Neural progenitor cell (in vitro differentiated cells): ENCODE results near the gene RUSC1.

Source experiments
- EZH2 ChIP-seq: fragments of 200-600 bp; sonication (generic); IDR thresholded peaks from 2 replicates; pipeline ENCODE4 v1.6.1; 2017; ENCODE audit warnings: antibody characterized with exemption, mild to moderate bottlenecking, moderate library complexity
- EZH2phosphoT487 ChIP-seq: fragments of 200-600 bp; sonication (generic); IDR thresholded peaks from 2 replicates; pipeline ENCODE4 v1.6.1; 2017; ENCODE audit warnings: antibody characterized with exemption
- TF ChIP-seq, protein P1 (sequence below): fragments of 200-600 bp; sonication (generic); IDR thresholded peaks from 2 replicates; pipeline ENCODE4 v1.5.1; 2017; ENCODE audit warnings: antibody characterized with exemption, mild to moderate bottlenecking

DNA sequence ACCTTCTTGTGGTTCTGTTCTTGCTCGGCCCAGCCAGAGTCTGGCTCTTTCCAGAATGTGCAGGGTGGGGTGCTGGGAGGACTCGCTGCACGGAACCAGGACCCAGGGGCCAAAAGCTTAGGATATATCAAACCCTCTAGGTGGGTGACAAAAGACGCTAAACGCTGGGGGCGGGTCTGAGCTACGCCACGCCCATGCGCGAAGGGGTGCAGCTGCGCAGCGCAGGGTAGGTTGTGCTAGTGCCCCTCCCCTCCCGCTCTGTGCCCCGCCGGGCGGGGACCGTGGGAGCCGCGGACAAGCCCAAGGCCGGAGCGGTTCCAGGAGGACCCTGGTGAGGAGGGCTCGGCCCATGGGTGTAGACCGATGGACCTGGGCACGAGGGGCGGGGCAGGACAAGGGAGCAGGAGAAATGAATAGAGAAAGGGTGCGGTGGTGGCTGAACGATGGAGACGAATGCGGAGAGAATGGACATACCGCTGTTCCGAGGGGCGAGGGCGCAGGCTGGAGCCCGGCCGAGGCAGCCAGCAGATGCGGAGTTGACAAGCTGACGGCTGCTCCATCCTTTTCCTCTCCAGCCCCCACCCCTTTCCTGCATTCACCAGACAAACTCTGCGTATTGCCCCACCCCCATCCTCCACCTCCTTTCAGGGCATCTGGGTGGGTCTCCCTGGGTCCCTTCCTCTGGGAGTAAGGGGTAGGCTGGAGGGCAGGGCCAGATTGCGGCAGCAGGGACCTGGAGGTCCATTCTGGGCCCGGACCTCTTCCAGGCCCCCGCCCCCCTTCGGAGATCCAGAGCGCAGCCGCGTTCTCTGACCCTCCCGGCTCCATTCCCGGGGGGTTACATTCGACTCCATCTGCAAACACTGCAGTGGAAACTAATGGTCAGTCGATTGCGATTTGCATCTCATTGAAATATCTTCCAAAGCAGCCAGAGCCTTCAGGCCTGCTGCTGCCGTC lies at the start of gene RUSC1:
- TF ChIP-seq, protein P1, sequence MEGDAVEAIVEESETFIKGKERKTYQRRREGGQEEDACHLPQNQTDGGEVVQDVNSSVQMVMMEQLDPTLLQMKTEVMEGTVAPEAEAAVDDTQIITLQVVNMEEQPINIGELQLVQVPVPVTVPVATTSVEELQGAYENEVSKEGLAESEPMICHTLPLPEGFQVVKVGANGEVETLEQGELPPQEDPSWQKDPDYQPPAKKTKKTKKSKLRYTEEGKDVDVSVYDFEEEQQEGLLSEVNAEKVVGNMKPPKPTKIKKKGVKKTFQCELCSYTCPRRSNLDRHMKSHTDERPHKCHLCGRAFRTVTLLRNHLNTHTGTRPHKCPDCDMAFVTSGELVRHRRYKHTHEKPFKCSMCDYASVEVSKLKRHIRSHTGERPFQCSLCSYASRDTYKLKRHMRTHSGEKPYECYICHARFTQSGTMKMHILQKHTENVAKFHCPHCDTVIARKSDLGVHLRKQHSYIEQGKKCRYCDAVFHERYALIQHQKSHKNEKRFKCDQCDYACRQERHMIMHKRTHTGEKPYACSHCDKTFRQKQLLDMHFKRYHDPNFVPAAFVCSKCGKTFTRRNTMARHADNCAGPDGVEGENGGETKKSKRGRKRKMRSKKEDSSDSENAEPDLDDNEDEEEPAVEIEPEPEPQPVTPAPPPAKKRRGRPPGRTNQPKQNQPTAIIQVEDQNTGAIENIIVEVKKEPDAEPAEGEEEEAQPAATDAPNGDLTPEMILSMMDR, result no peak
- no peak for TF ChIP-seq EZH2
- no peak for TF ChIP-seq EZH2phosphoT487
